Activated T-cell treated with anti-CD3 and anti-CD28 coated beads, Interleukin-2, amount 50 U/mL, for 72 hours (primary cell): Measurements from ENCODE around the gene SLX9. TPM values are rescaled to one million over a fixed set of nuclear protein-coding genes. Genes with fewer than 3 reads are reported as not detected.

Experiments
- ATAC-seq, 2 donors: fragments of 150-1000 bp; cut with Tn5 transposase; replicated peaks in 1 of 2; 2 replicates each; pipeline ENCODE4 v1.10.0; 2021; ENCODE audit warnings: moderate library complexity in 2 of 2, mild to moderate bottlenecking in 1 of 2
- DNase-seq, 2 donors: peaks; one replicate each; pipeline ENCODE4 v3.0.0; 2021 to 2022; ENCODE audit warnings: mixed read lengths in 1 of 2
- H3K27ac Mint-ChIP-seq: one replicate; pipeline ENCODE4 v1.8.0; 2022; ENCODE audit warnings: mild to moderate bottlenecking, moderate library complexity, mixed read lengths
- H3K27me3 Mint-ChIP-seq: one replicate; pipeline ENCODE4 v1.8.0; 2022; ENCODE audit warnings: low read depth, mixed read lengths
- H3K36me3 Mint-ChIP-seq, 2 donors: one replicate each; pipeline ENCODE4 v1.8.0; 2022; ENCODE audit warnings: mixed read lengths in 2 of 2, mild to moderate bottlenecking in 1 of 2; ENCODE audit not compliant: insufficient read depth in 2 of 2
- H3K4me1 Mint-ChIP-seq: one replicate; pipeline ENCODE4 v1.8.0; 2022; ENCODE audit warnings: low read depth, mixed read lengths
- H3K4me3 Mint-ChIP-seq, 2 donors: one replicate each; pipeline ENCODE4 v1.8.0; 2022; ENCODE audit warnings: mild to moderate bottlenecking in 2 of 2, mixed read lengths in 2 of 2, moderate library complexity in 2 of 2
- H3K9me3 Mint-ChIP-seq, 2 donors: one replicate each; pipeline ENCODE4 v1.8.0; 2022; ENCODE audit warnings: mixed read lengths in 2 of 2
- total RNA-seq, 2 donors: library from RNA; stranded (reverse); gene quantifications; one replicate each; pipeline ENCODE4 v1.2.3, GENCODE V29; 2022

Gene SLX9
- total RNA-seq, 2 donors from 2014 or later: 38.7 to 48.9 TPM

DNA sequence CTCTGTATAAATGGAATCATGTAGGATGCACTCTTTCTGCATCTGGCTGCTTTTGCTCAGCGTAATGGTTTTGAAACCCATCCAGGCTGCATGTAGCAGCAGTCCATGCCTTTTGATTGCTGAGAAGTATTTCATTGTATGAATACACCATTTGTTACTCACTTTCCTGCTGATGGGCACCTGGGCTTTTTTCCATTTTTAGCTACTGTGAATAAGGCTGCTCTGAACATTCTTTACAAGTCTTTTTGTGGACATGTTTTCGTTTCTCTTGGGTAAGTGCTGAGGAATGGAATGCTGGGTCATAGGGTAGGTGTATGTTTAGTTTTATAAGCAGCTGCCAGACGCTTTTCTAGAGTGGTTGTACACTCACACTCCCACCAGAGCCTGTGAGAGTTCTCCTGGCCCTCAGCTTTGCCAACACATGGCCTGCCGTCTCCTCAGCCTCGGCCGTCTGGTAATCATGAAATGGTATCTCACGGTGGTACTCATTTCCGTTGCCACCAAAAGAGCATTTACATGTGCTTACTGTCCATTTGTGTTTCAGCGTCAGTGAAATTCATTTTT lies 22.7 kb downstream of the SLX9 start:
- H3K4me1 Mint-ChIP-seq: peaks cover 21% of the 10 kb centered on the region
- H3K27ac Mint-ChIP-seq: no peak overlapping the region
- no peak overlapping the region for H3K4me3 Mint-ChIP-seq
- no peak for ATAC-seq
- H3K9me3 Mint-ChIP-seq: no peaks in the 10 kb centered on the region
- H3K36me3 Mint-ChIP-seq: peaks cover 2 to 24% of the 10 kb centered on the region in 2 donors
- no peak for DNase-seq
- no peaks in the 10 kb centered on the region for H3K27me3 Mint-ChIP-seq

DNA sequence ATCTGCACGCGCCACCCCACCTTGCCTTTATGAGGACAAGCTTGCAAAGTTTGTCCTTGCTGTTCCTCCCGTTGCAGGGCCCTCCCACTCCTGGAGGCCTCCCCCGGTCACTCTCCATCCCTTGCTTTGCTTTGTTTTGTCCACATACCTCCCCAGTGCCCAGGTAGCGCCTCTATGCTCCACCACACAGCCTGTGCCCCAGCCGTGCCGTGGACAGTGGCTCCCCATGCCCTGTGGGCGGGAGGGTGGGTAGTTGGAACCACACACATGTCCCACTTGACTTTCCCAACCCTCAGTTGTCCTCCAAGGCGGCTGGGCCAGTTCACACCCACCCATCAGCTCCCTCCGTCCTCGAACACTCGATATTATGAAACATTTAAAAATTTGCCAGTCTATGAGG lies 24.6 kb downstream of the SLX9 start:
- Mint-ChIP-seq H3K4me1 (peaks cover 21% of the 10 kb centered on the region), H3K9me3 (no peaks in the 10 kb centered on the region), H3K4me3 (no peak overlapping the region), H3K27me3 (no peaks in the 10 kb centered on the region), H3K27ac (no peak overlapping the region), H3K36me3 (peaks cover 2 to 23% of the 10 kb centered on the region in 2 donors)
- ATAC-seq: no peak
- DNase-seq: no peak

DNA sequence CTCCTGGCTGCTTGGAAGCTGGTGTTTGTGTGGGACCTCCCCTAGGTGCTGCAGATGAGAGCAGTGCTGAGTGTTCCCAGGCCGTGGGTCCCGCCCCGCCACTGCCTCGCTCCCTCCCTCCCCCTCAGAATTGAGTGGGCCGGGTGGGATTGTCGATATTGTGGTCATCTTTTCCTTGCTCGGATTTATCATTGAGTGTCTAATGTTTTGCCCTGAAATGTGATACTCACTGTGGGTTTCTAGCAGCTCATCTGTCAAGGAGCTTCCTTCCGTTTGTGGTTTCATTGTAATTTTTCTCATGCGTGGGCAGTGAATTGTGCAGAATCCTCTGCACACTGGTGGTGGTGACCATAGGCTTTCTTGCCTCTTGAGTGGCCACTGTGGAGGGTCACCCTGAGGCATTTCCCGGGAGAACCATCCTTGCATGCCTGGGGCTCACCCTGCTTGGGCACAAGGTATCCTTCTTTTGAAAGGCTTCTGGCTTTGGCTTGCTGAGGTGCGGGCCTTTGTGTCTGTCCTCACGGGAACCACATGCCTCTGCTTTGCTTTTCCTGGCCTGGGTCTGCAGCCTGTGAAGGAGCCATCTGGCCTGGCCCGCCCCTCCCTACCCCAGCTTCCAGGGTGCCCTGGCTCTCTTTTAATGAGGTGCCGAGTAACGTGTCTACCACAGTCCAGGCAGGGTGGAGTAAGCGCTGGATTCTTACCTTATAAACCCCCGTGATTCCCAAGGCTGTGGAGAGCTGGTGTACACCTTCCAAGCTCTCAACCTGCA lies 25.6 kb downstream of the SLX9 start:
- Mint-ChIP-seq H3K27ac (no peak overlapping the region), H3K27me3 (no peaks in the 10 kb centered on the region), H3K4me3 (peak overlapping the region; percentile 7 to 34), H3K4me1 (peaks cover 21% of the 10 kb centered on the region), H3K36me3 (peaks cover 2 to 27% of the 10 kb centered on the region in 2 donors), H3K9me3 (no peaks in the 10 kb centered on the region)
- DNase-seq (peak in 1 of 2 donors; percentile 23), ATAC-seq (peak; percentile 46 to 63)

DNA sequence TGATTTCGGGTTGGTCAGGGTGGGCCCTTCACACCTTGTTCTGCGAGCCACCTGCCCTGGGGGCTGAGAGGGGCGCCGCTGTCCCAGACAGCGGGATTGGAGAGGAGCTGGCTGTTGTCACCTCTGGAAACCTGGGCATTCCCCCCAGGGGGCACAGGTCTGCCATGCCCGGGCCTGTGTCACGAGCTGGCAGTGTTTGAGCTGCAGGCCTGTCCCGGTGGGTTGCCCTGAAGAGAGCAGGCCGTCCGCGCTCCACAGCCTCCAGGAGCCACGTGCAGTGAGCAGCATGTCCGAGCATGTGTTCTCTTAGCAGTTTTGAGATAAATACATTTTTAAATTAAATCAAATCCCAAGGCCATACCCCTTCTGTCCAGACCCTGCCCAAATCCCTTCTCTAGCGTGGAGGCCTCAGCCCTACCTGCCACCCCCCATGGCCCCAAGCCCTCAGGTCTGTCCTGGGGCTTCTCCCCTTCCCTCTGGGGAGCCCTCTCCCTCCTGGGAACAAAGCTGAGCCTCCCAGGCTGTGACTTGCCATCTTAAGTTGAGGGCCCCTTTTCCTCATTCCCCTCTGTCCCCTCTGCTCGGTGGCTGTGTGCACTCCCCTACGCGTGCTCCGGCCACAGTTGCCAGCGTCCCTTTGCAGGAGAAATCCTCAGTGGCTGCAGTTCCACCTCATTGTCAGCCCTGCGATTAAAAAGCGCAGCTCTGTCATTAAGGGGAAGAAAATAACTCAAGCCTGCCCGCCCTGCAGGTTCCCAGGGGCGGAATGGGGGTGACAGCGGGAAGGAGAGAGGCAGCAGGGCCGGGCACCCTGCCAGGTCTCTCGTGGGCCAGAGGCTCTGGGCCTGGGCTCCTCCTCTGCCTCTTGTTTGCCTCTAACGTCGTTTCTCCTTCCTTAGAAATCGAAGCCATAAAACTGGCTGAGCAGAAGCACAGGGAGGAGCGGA lies 26.6 kb downstream of the SLX9 start:
- Mint-ChIP-seq H3K9me3 (no peaks in the 10 kb centered on the region), H3K36me3 (peaks cover 2 to 24% of the 10 kb centered on the region in 2 donors), H3K27me3 (no peaks in the 10 kb centered on the region), H3K4me3 (no peak overlapping the region), H3K4me1 (peaks cover 21% of the 10 kb centered on the region), H3K27ac (no peak overlapping the region)
- ATAC-seq (no peak), DNase-seq (no peak)

DNA sequence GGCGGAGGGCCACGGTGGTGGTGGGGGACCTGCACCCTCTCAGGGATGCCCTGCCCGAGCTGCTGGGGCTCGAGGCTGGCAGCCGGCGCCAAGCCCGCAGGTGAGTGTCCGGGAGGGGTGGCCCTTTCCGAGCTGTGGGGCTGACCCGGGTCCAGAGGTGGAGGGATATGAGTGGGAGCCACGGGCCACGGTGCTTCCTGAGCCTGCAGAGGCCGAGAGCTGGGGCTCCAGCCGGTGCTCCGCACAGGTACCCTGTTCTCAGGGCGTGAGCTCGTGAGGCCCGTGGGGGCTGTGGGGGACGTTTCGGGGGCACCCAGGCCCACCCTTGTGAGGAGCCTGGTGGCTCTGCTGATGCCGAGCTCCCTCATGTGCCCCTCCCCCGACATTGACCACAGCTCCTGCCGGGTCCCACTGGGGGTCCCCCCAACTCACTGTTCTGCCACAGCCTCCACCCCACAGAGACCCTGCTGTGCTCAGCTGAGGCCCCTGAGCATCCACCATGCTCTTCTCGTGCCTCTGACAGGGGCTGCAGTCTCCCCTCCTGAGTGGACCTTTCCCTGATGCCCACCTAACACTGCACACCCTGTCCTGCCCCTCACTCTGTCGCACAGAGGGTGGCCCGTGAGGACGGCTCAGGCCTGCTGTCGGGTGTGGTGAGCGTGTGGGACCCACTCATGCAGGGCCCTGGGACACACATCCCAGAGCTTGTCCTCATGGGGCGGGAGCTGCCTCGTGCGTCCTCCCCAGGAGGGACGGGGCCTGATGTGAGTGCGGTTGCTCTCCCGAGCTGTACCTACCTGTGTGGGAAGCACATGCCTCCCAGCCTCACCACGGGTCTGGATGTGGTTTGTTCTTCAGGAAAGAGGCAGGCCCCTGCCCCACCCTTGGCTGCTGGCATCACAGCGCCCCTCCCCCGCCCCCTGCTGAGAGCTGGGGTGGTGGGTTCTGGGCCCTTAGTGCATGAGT lies 27.5 kb downstream of the SLX9 start:
- H3K4me1 Mint-ChIP-seq: peaks cover 21% of the 10 kb centered on the region
- H3K9me3 Mint-ChIP-seq: no peaks in the 10 kb centered on the region
- H3K36me3 Mint-ChIP-seq: peaks cover 0 to 18% of the 10 kb centered on the region in 2 donors
- no peak overlapping the region for H3K4me3 Mint-ChIP-seq
- no peaks in the 10 kb centered on the region for H3K27me3 Mint-ChIP-seq
- ATAC-seq (no peak), DNase-seq (no peak)
- H3K27ac Mint-ChIP-seq: no peak overlapping the region

DNA sequence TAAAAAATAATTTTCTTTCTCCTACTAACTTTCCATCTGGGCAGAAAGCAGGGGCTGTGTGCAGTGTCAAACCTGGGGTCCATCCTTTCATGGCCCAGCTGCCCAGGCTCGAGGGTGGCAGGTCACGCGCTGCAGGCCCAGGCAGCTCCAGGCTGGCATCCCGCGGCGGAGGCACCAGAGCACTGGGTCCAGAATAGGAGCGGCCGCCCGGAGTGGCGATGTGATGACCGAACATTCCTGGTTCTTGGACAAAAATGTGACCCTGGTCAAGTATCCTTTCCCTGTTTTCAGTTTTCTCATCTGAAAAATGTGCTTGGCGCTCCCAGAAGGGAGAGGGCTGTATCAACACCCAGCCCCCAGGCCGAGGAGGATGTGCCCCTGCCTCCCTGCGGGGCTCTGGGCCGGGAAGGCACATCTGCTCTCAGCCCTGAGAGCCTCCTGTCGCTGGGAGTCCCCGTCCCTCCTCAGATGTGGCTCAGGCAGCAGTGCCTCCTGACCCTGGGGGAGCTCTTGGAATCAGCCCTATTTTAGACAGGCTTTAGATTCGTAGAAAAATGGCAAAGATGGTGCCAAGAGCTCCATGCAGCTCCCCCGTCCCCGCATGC lies 29.3 kb downstream of the SLX9 start:
- Mint-ChIP-seq H3K36me3 (peaks cover 0 to 17% of the 10 kb centered on the region in 2 donors), H3K27me3 (no peaks in the 10 kb centered on the region), H3K27ac (no peak overlapping the region), H3K9me3 (no peaks in the 10 kb centered on the region), H3K4me3 (no peak overlapping the region), H3K4me1 (peaks cover 19% of the 10 kb centered on the region)
- ATAC-seq (no peak), DNase-seq (no peak)

DNA sequence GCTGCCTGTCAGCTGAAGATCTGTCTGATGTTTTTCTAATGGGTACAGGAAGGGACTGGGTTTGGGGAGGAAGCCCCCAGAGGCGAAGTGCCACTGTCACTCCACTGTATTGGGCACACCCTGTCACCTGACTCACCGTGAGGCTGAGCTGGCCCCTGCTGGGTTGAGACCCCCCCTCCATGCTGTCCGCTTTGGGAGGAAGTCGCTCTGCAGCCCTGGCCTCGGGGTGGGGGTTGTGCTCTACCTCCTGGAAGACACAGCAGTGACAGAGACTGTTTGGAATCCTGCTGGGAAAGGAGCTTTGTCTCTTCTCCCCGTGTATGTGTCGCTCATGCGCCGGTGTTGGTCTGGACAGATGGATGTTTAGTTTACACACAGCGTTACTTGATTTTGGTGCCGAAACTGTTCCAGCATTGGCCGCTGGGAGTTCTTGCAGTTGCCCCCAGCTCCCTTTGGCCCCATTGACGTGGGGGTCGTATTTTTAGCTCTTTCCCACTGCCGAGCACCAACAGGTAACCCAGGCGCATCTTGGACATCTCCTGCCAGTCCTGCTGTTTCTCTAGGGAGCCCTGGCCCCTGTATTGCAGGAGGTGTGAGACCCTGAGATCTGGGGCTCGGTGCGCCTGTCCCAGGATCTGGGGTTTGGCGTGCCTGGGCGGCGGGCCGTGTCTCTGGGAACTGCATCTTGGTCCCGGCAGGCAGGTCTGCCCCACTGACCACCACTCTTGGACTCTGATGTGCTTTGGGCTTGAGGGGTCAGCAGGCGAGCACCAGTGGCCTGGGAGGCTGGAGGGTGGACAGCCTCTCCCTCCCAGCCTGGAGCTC lies 30.3 kb downstream of the SLX9 start:
- no peak for ATAC-seq
- peak overlapping the region; percentile 11 for H3K27ac Mint-ChIP-seq
- H3K27me3 Mint-ChIP-seq: no peaks in the 10 kb centered on the region
- H3K4me3 Mint-ChIP-seq: no peak overlapping the region
- DNase-seq: no peak
- peaks cover 9% of the 10 kb centered on the region for H3K4me1 Mint-ChIP-seq
- H3K36me3 Mint-ChIP-seq: peaks cover 0 to 10% of the 10 kb centered on the region in 2 donors
- no peaks in the 10 kb centered on the region for H3K9me3 Mint-ChIP-seq

DNA sequence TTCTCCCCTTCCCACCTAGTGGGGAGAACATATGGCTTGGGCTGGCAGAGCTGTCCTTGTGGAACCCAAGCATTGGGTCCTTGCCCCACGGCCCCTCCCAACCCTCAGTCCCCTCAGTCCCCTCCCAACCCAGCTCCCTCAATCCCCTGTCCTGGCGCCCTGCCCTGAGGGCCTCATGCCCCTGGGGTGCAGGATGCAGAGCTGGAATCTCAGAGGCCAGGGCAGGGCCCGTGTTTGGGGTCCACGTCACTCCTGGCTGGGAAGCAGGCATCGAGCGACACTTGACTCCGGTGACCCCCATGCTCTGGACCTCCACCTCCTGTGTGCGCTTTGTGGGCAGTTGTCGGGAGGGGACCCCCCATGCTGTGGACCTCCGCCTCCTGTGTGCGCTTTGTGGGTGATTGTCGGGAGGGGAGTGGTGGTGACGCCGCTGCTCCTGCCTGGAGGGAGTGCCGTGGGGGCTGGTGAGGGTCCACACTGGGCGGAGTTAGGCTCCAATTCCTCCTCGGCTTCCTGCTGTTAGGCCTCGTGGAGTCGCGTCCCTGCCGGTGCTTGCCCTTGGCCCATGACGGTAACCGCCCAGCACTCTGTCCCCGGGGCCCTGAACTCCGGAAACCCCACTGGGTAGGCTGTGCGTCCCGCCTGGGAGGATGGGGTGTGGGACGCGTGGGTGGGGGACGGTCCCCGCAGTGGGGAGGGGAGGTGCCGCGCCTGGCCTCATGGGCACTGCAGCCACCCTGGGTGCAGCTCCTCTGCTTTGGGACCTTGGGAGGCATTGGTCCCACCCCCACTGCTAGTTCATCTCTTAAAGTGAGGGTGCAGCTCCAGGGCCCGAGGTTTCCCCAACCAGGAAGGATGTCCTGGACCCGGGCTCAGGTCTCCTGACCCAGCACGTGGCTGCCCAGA lies 31.2 kb downstream of the SLX9 start:
- DNase-seq: no peak
- no peak for ATAC-seq
- H3K27ac Mint-ChIP-seq: no peak overlapping the region
- H3K27me3 Mint-ChIP-seq: no peaks in the 10 kb centered on the region
- H3K36me3 Mint-ChIP-seq: peaks cover 0 to 6% of the 10 kb centered on the region in 2 donors
- H3K4me1 Mint-ChIP-seq: peaks cover under 1% of the 10 kb centered on the region
- no peak overlapping the region for H3K4me3 Mint-ChIP-seq
- no peaks in the 10 kb centered on the region for H3K9me3 Mint-ChIP-seq

DNA sequence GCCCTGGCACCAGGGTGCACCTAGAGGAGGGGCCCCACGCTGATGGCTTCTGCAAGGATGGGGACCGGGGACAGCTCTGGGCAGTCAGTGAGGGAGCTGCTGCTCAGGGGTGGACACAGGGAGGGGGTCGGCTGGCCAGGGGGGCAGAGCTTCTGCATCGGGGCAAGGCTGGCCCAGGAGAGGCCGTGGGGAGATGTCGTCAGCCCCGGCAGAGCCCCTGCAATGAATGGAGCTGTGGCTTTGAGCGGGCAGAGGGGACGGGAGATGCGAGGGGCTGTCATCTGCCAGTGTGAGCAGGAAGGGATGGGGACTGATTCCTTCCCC lies 31.8 kb downstream of the SLX9 start:
- H3K27ac Mint-ChIP-seq: no peak overlapping the region
- H3K27me3 Mint-ChIP-seq: no peaks in the 10 kb centered on the region

DNA sequence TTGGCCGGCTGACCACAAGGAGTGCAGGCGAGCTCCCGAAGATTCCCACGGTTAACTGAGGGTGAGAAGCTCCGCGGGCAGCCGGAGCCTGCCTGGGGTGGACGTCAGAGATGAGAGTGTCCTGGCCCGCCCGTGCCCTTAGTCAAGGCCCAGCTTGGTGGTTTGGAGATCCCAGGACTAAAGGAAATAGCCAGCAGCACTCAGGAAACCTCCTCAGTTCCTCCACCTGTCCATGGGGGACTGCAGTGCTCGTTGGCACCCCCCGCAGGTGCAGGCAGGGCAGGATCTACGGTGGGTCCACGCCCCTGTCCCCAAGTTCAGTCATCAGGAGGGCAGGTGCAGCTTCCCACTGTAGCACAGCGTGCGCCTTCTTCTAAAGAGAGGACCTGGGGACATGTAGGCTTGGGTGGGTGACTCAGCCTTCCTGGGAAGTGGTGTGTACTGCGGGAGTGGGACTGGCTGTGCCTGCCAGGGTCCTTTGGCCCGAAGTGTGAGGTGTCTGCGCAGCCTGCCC lies 32.5 kb downstream of the SLX9 start:
- no peak overlapping the region for H3K27ac Mint-ChIP-seq
- ATAC-seq: no peak
- peaks cover 0 to 5% of the 10 kb centered on the region in 2 donors for H3K36me3 Mint-ChIP-seq
- no peak overlapping the region for H3K4me3 Mint-ChIP-seq
- no peak for DNase-seq
- H3K4me1 Mint-ChIP-seq: no peaks in the 10 kb centered on the region
- H3K27me3 Mint-ChIP-seq: no peaks in the 10 kb centered on the region
- H3K9me3 Mint-ChIP-seq: no peaks in the 10 kb centered on the region

More for the DNA sequence above, 31.8 kb downstream of the SLX9 start:
- H3K4me1 Mint-ChIP-seq: no peaks in the 10 kb centered on the region
- H3K9me3 Mint-ChIP-seq: no peaks in the 10 kb centered on the region
- H3K4me3 Mint-ChIP-seq: no peak overlapping the region
- ATAC-seq (no peak), DNase-seq (no peak)
- H3K36me3 Mint-ChIP-seq: peaks cover 0 to 5% of the 10 kb centered on the region in 2 donors

DNA sequence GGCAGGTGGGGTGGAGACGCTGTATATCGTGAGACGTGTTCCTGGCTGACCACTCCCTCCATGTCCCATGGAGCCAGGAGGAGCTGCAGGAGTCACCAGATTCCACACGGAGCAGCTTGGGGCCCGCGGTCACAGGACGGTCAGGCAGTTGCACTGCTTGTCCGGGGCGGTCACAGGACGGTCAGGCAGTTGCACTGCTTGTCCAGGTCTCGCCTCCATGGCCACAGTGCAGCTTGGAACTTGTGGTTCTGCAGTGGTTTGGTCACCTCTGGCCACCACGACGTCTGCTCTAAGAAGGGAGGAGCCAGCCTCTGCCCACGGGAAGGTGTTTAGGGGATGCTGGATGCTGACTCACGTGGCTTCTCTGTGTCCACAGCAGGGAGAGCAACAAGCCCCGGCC lies 33.0 kb downstream of the SLX9 start:
- DNase-seq (no peak), ATAC-seq (no peak)
- H3K4me3 Mint-ChIP-seq: no peak overlapping the region
- no peaks in the 10 kb centered on the region for H3K4me1 Mint-ChIP-seq
- no peak overlapping the region for H3K27ac Mint-ChIP-seq
- H3K9me3 Mint-ChIP-seq: no peaks in the 10 kb centered on the region
- H3K27me3 Mint-ChIP-seq: no peaks in the 10 kb centered on the region
- peaks cover 0 to 5% of the 10 kb centered on the region in 2 donors for H3K36me3 Mint-ChIP-seq
